Measurements from ENCODE around the gene ANO1.

The ANO1 gene

GRCh38 chr11:70167120-70167519 is 89.0 kb downstream of the ANO1 start:
- no peak overlapping the region for H3K18ac ChIP-seq (ENCODE audit: low read depth in 1 of 2, low read length in 2 of 2)
- H3K79me1 ChIP-seq (replicated peaks; ENCODE audit: low read length, poor library complexity, severe bottlenecking) = no peaks in the 10 kb centered on the region
- no peaks in the 10 kb centered on the region for H3K9me3 ChIP-seq (ENCODE audit: control insufficient read depth, low read length)
- no peak overlapping the region for H4K91ac ChIP-seq (ENCODE audit: low read length)
- H3K27ac ChIP-seq (ENCODE audit: low read length, poor library complexity, severe bottlenecking) = no peak overlapping the region
- no peak overlapping the region for H3K14ac ChIP-seq (ENCODE audit: low read length in 2 of 2)
- no peak overlapping the region for H3K23ac ChIP-seq (ENCODE audit: low read length in 2 of 2)
- H3K36me3 ChIP-seq (ENCODE audit: control insufficient read depth in 1 of 2, insufficient read depth in 2 of 2, low read depth in 1 of 2, low read length in 2 of 2) = no peaks in the 10 kb centered on the region
- H3K4me2 ChIP-seq (ENCODE audit: low read length, poor library complexity, severe bottlenecking) = no peak overlapping the region
- no peak for DNase-seq
- no peak overlapping the region for H2AFZ ChIP-seq (ENCODE audit: low read depth, low read length)
- no peak overlapping the region for H3K9ac ChIP-seq (ENCODE audit: low read length)
- H4K8ac ChIP-seq (ENCODE audit: low read length) = no peak overlapping the region
- no peak overlapping the region for H2BK12ac ChIP-seq (ENCODE audit: low read length in 2 of 2)
- H2BK5ac ChIP-seq (ENCODE audit: low read depth, low read length, poor library complexity, severe bottlenecking) = no peak overlapping the region
- no peak overlapping the region for H3K4ac ChIP-seq (ENCODE audit: low read depth in 1 of 2, low read length in 2 of 2)
- H3K4me3 ChIP-seq (ENCODE audit: insufficient read depth in 1 of 2, low read depth in 1 of 2, low read length in 2 of 2) = no peak overlapping the region
- no peak overlapping the region for H2BK15ac ChIP-seq (ENCODE audit: low read depth, poor library complexity, severe bottlenecking)
- H2AK5ac ChIP-seq (ENCODE audit: low read length, severe bottlenecking) = no peak overlapping the region
- WGBS = 86% methylated on average over 9 of the region's 9 CpGs
- H3K4me1 ChIP-seq (ENCODE audit: control insufficient read depth, insufficient read depth, low read depth, low read length) = peaks cover 2% of the 10 kb centered on the region
- H3K27me3 ChIP-seq (ENCODE audit: control insufficient read depth in 1 of 2, insufficient read depth in 1 of 2, low read length in 2 of 2) = peaks cover 50 to 57% of the 10 kb centered on the region in 2 experiments
- H2BK120ac ChIP-seq (ENCODE audit: low read depth, low read length) = no peak overlapping the region

GRCh38 chr11:70167723-70168404 is 89.7 kb downstream of the ANO1 start:
- Histone ChIP-seq H3K4me3 (ENCODE audit: insufficient read depth in 1 of 2, low read depth in 1 of 2, low read length in 2 of 2) (no peak overlapping the region), H3K14ac (ENCODE audit: low read length in 2 of 2) (no peak overlapping the region), H3K79me1 (replicated peaks; ENCODE audit: low read length, poor library complexity, severe bottlenecking) (no peaks in the 10 kb centered on the region), H2AK5ac (ENCODE audit: low read length, severe bottlenecking) (no peak overlapping the region), H4K91ac (ENCODE audit: low read length) (no peak overlapping the region), H3K27me3 (ENCODE audit: control insufficient read depth in 1 of 2, insufficient read depth in 1 of 2, low read length in 2 of 2) (peaks cover 48 to 57% of the 10 kb centered on the region in 2 experiments), H2BK12ac (ENCODE audit: low read length in 2 of 2) (no peak overlapping the region), H3K4ac (ENCODE audit: low read depth in 1 of 2, low read length in 2 of 2) (no peak overlapping the region), H3K4me2 (ENCODE audit: low read length, poor library complexity, severe bottlenecking) (no peak overlapping the region), H3K9ac (ENCODE audit: low read length) (no peak overlapping the region), H2AFZ (ENCODE audit: low read depth, low read length) (no peak overlapping the region), H4K8ac (ENCODE audit: low read length) (no peak overlapping the region), H3K9me3 (ENCODE audit: control insufficient read depth, low read length) (no peaks in the 10 kb centered on the region), H3K18ac (ENCODE audit: low read depth in 1 of 2, low read length in 2 of 2) (peak overlapping the region in 1 of 2 experiments; percentile 50), H2BK15ac (ENCODE audit: low read depth, poor library complexity, severe bottlenecking) (no peak overlapping the region), H3K4me1 (ENCODE audit: control insufficient read depth, insufficient read depth, low read depth, low read length) (peaks cover 2% of the 10 kb centered on the region), H2BK120ac (ENCODE audit: low read depth, low read length) (no peak overlapping the region), H3K27ac (ENCODE audit: low read length, poor library complexity, severe bottlenecking) (no peak overlapping the region), H2BK5ac (ENCODE audit: low read depth, low read length, poor library complexity, severe bottlenecking) (no peak overlapping the region), H3K36me3 (ENCODE audit: control insufficient read depth in 1 of 2, insufficient read depth in 2 of 2, low read depth in 1 of 2, low read length in 2 of 2) (no peaks in the 10 kb centered on the region), H3K23ac (ENCODE audit: low read length in 2 of 2) (no peak overlapping the region)
- DNase-seq = no peak
- 82% methylated on average over 14 of the region's 17 CpGs for WGBS

DNA sequence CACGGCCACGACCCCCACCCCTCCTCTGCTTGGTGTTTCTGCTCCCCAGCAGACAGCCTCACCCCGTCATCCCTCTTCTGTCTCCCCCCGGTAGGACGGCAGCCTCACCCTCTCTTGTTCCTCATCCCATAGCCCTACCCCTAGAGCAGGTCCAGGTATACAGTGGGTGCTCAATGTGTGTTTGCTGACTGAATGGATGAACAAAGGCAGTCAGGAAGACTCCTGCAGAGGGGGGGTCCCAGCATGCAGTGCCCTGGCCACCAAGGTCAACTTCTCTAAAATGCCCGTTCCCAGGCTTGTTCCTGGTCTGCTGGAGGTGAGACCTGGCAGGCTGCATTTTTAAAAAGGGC is 90.3 kb downstream of the ANO1 start:
- no peak overlapping the region for H3K9ac ChIP-seq (ENCODE audit: low read length)
- H3K27me3 ChIP-seq (ENCODE audit: control insufficient read depth in 1 of 2, insufficient read depth in 1 of 2, low read length in 2 of 2) = peaks cover 48 to 57% of the 10 kb centered on the region in 2 experiments
- 86% methylated on average over 3 of the region's 6 CpGs for WGBS
- H3K9me3 ChIP-seq (ENCODE audit: control insufficient read depth, low read length) = no peaks in the 10 kb centered on the region
- H3K4ac ChIP-seq (ENCODE audit: low read depth in 1 of 2, low read length in 2 of 2) = no peak overlapping the region
- no peak overlapping the region for H3K27ac ChIP-seq (ENCODE audit: low read length, poor library complexity, severe bottlenecking)
- H3K4me2 ChIP-seq (ENCODE audit: low read length, poor library complexity, severe bottlenecking) = no peak overlapping the region
- no peaks in the 10 kb centered on the region for H3K36me3 ChIP-seq (ENCODE audit: control insufficient read depth in 1 of 2, insufficient read depth in 2 of 2, low read depth in 1 of 2, low read length in 2 of 2)
- DNase-seq = no peak
- no peak overlapping the region for H2BK120ac ChIP-seq (ENCODE audit: low read depth, low read length)
- no peak overlapping the region for H2AK5ac ChIP-seq (ENCODE audit: low read length, severe bottlenecking)
- H3K18ac ChIP-seq (ENCODE audit: low read depth in 1 of 2, low read length in 2 of 2) = peak overlapping the region in 1 of 2 experiments; percentile 50
- H2BK12ac ChIP-seq (ENCODE audit: low read length in 2 of 2) = no peak overlapping the region
- H2BK15ac ChIP-seq (ENCODE audit: low read depth, poor library complexity, severe bottlenecking) = no peak overlapping the region
- H3K79me1 ChIP-seq (replicated peaks; ENCODE audit: low read length, poor library complexity, severe bottlenecking) = no peaks in the 10 kb centered on the region
- H4K8ac ChIP-seq (ENCODE audit: low read length) = no peak overlapping the region
- no peak overlapping the region for H3K23ac ChIP-seq (ENCODE audit: low read length in 2 of 2)
- no peak overlapping the region for H2AFZ ChIP-seq (ENCODE audit: low read depth, low read length)
- H3K4me1 ChIP-seq (ENCODE audit: control insufficient read depth, insufficient read depth, low read depth, low read length) = peaks cover 2% of the 10 kb centered on the region
- no peak overlapping the region for H4K91ac ChIP-seq (ENCODE audit: low read length)
- H3K4me3 ChIP-seq (ENCODE audit: insufficient read depth in 1 of 2, low read depth in 1 of 2, low read length in 2 of 2) = no peak overlapping the region
- H2BK5ac ChIP-seq (ENCODE audit: low read depth, low read length, poor library complexity, severe bottlenecking) = no peak overlapping the region
- H3K14ac ChIP-seq (ENCODE audit: low read length in 2 of 2) = no peak overlapping the region

- no peak overlapping the region for H2BK5ac ChIP-seq (ENCODE audit: low read depth, low read length, poor library complexity, severe bottlenecking)
- no peak overlapping the region for H3K4me2 ChIP-seq (ENCODE audit: low read length, poor library complexity, severe bottlenecking)
- H3K18ac ChIP-seq (ENCODE audit: low read depth in 1 of 2, low read length in 2 of 2) = no peak overlapping the region
- no peak overlapping the region for H2BK12ac ChIP-seq (ENCODE audit: low read length in 2 of 2)
- no peak overlapping the region for H2AFZ ChIP-seq (ENCODE audit: low read depth, low read length)
- DNase-seq = no peak
- H3K4me3 ChIP-seq (ENCODE audit: insufficient read depth in 1 of 2, low read depth in 1 of 2, low read length in 2 of 2) = no peak overlapping the region
- H2AK5ac ChIP-seq (ENCODE audit: low read length, severe bottlenecking) = no peak overlapping the region
- H3K79me1 ChIP-seq (replicated peaks; ENCODE audit: low read length, poor library complexity, severe bottlenecking) = no peaks in the 10 kb centered on the region
- 94% methylated on average over 7 of the region's 11 CpGs for WGBS
- H3K23ac ChIP-seq (ENCODE audit: low read length in 2 of 2) = no peak overlapping the region
- no peaks in the 10 kb centered on the region for H3K9me3 ChIP-seq (ENCODE audit: control insufficient read depth, low read length)
- H3K9ac ChIP-seq (ENCODE audit: low read length) = no peak overlapping the region
- H3K27ac ChIP-seq (ENCODE audit: low read length, poor library complexity, severe bottlenecking) = no peak overlapping the region
- peaks cover 50 to 54% of the 10 kb centered on the region in 2 experiments for H3K27me3 ChIP-seq (ENCODE audit: control insufficient read depth in 1 of 2, insufficient read depth in 1 of 2, low read length in 2 of 2)
- no peak overlapping the region for H2BK120ac ChIP-seq (ENCODE audit: low read depth, low read length)
- H2BK15ac ChIP-seq (ENCODE audit: low read depth, poor library complexity, severe bottlenecking) = no peak overlapping the region
- no peak overlapping the region for H4K91ac ChIP-seq (ENCODE audit: low read length)
- no peak overlapping the region for H3K4ac ChIP-seq (ENCODE audit: low read depth in 1 of 2, low read length in 2 of 2)
- H4K8ac ChIP-seq (ENCODE audit: low read length) = no peak overlapping the region
- no peaks in the 10 kb centered on the region for H3K36me3 ChIP-seq (ENCODE audit: control insufficient read depth in 1 of 2, insufficient read depth in 2 of 2, low read depth in 1 of 2, low read length in 2 of 2)
- peaks cover 2% of the 10 kb centered on the region for H3K4me1 ChIP-seq (ENCODE audit: control insufficient read depth, insufficient read depth, low read depth, low read length)
- no peak overlapping the region for H3K14ac ChIP-seq (ENCODE audit: low read length in 2 of 2)
These were observed 91.0 kb downstream of the ANO1 start for GRCh38 chr11:70169127-70169526.

Measured in mesenchymal stem cell (in vitro differentiated cells and primary cell).